GM13976 (cell line): ENCODE measurements around the gene ATXN1.

Experiments
- DNase-seq: peaks from one replicate; pipeline ENCODE4 v3.0.0; 2012; ENCODE audit warnings: low spot score
- in situ Hi-C: fragments of 300-500 bp; cut with MboI; formaldehyde crosslinking; loops from one replicate; pipeline ENCODE4 v1.12.0; 2022; ENCODE audit warnings: low sequenced_read_pairs, mixed read lengths, inconsistent platforms; ENCODE audit not compliant: unreplicated experiment
- TF ChIP-seq, protein P1 (sequence below): IDR thresholded peaks from 2 replicates; pipeline ENCODE4 v1.5.1; 2012; ENCODE audit warnings: borderline replicate concordance, mild to moderate bottlenecking; ENCODE audit not compliant: insufficient read depth; ENCODE audit errors: extremely low read depth, missing control alignments, control extremely low read depth

Gene ATXN1

DNA sequence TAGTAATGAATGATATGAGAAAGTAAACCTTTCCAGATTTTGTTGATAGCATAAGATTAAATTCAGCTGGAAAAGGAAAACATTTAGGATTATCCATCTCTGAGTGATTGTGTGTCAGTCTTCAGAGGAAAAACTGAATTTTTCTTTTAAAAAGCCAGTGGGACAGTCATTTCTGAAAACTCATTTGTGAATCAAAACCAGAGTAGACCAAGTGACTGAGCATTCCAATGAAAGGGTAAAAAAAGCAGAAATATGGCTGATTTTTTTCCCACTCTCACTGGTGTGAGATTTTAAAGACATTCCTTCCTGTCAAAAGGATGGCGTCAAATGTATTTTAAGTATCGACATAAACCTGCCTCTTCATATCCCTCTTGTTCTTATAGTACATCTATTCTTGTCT is 308.9 kb downstream of the ATXN1 start:
- TF ChIP-seq, protein P1, sequence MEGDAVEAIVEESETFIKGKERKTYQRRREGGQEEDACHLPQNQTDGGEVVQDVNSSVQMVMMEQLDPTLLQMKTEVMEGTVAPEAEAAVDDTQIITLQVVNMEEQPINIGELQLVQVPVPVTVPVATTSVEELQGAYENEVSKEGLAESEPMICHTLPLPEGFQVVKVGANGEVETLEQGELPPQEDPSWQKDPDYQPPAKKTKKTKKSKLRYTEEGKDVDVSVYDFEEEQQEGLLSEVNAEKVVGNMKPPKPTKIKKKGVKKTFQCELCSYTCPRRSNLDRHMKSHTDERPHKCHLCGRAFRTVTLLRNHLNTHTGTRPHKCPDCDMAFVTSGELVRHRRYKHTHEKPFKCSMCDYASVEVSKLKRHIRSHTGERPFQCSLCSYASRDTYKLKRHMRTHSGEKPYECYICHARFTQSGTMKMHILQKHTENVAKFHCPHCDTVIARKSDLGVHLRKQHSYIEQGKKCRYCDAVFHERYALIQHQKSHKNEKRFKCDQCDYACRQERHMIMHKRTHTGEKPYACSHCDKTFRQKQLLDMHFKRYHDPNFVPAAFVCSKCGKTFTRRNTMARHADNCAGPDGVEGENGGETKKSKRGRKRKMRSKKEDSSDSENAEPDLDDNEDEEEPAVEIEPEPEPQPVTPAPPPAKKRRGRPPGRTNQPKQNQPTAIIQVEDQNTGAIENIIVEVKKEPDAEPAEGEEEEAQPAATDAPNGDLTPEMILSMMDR, result no peak
- no peak for DNase-seq
- in situ Hi-C loops, result no loop called here

DNA sequence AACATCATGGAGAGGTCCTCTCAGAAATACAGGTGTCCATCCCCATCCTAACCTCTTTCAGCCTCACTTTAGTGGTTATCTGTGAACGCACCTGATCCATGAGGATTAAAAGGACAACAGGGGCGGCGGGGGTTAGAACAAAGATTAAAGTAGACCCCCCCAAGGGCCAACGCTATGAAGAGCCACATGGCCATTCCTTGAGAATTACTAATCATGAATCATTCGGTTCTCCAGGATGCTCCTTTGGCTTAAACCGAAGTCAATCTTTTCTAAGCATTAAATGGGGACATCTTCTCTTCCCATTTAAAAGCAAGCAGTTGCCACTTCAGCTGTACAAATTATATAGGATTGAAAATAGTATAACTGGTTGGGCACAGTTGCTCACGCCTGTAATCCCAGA is 310.4 kb downstream of the ATXN1 start:
- in situ Hi-C loops, result no loop called here
- TF ChIP-seq, protein P1, result no peak
- no peak for DNase-seq

DNA sequence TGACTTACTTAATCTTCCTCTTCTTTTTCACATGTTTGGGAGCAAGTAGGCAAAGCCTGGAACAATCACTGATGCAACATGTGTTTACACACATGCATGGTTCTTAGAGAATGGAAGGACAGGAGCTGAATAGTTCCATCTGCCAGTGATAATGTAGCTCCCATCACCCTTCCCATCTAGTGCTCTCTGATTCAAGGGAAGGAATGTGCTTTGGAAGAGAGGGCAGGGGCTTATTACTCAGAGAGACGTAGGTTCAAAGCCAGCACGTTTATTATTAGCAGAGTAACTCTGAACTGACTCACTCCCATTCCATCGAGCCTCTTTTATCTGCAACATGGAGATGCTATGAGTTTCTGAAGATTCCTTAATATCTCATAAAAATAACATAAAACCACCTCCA is 311.0 kb downstream of the ATXN1 start:
- in situ Hi-C loops, result no loop called here
- TF ChIP-seq, protein P1, result no peak
- no peak for DNase-seq

DNA sequence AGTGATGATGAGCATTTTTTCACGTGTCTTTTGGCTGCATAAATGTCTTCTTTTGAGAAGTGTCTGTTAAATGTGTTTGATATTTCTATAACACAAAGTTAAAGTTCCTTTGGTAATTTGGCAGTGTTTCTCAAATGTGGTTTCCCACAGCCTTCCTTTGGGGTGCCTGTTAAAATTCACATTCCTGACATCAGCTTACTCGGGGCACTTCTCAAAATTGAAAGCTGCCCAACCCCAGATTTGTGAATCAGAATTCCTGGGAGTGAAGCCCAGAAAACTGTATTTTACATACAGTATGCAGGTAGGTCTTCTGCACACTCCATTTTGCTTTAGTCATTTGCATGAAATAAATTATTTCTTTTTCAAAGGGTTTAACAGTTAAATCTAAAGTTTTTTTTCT is 315.0 kb downstream of the ATXN1 start:
- TF ChIP-seq, protein P1, result no peak
- no peak for DNase-seq
- in situ Hi-C loops, result no loop called here

DNA sequence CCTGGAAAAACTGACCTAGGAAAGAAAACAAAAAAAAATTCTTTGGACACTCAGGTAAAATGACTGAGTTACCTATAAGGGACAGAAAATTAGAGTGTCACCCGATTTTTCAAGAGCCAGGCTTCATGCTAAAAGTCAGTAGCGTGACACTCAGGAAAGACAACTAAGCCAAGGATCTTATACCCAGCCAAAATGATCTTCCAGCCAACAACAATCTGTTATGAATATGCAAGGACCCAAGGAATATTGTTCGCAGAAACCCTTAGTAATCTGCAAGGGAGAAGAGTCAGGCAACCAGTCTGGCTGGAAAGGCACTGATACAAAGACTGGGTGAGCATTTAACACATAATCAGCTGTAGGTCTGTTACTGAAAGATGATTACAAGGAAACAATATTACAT is 319.2 kb downstream of the ATXN1 start:
- in situ Hi-C loops, result no loop called here
- no peak for DNase-seq
- TF ChIP-seq, protein P1, result no peak

DNA sequence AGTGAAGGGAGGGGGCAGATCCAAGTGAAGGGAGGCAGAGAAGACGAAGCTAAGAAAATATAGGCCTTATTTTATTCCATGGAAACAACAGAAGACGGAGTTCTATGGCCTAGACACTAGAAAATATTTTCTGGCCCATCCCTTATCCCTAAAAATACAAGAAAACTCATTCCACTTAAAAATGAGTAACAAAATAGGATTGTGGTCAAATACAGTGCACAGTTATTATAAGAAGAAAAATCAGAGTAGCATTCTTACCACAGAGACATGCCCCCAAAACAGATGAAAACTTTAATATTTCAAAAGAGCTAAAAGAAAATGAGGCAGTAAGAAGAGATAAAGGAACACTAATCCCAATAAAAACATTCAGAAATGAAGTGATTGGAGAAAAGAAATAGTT is 320.0 kb downstream of the ATXN1 start:
- no peak for DNase-seq
- TF ChIP-seq, protein P1, result no peak
- in situ Hi-C loops, result no loop called here
